ENCODE data around the gene APOL2. TPM values are rescaled to one million over a fixed set of nuclear protein-coding genes. Genes with fewer than 3 reads are reported as not detected.
A peak's percentile ranks its signal among the peaks of the same experiment; 100 is the strongest.
"Not testable (repeated sequence)": the region's sequence is repeated elsewhere in the genome, so short reads cannot be mapped to it uniquely, and the experiment has no call there.

The APOL2 gene
- total RNA-seq, 4 donors from 2014 or later, result 3.8 to 142 (median 47.8) TPM

DNA sequence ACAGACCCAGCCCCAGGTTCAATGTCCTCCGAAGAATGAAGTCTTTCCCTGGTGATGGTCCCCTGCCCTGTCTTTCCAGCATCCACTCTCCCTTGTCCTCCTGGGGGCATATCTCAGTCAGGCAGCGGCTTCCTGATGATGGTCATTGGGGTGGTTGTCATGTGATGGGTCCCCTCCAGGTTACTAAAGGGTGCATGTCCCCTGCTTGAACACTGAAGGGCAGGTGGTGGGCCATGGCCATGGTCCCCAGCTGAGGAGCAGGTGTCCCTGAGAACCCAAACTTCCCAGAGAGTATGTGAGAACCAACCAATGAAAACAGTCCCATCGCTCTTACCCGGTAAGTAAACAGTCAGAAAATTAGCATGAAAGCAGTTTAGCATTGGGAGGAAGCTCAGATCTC lies 27.7 kb upstream of the APOL2 start:
- no peak overlapping the region for H3K4me3 ChIP-seq
- DNase-seq, result no peak
- H3K4me1 ChIP-seq, result no peaks in the 10 kb centered on the region
- WGBS, 2 donors (ENCODE audit: low coverage in 1 of 2), result 95 to 100% methylated on average over 1 to 4 of the region's 4 CpGs
- intact Hi-C loops (cut with DNase I; ENCODE audit: low total_unique reads), result no loop called here
- H3K27me3 ChIP-seq, result no peaks in the 10 kb centered on the region
- no peak overlapping the region for H3K27ac ChIP-seq
- in situ Hi-C loops (cut with MboI; ENCODE audit: low pct_ligation_motif_present in 1 of 4, low pct_unique_long_range_greater_than_20kb in 1 of 4, low sequenced_read_pairs in 3 of 4), result no loop called here
- no peak for TF ChIP-seq CTCF (IDR thresholded peaks at IDR 0.05)
- H3K9me3 ChIP-seq, result no peaks in the 10 kb centered on the region
- no peaks in the 10 kb centered on the region for H3K36me3 ChIP-seq

- intact Hi-C loops (cut with DNase I; ENCODE audit: low total_unique reads); H3K9me3 ChIP-seq; H3K36me3 ChIP-seq; in situ Hi-C loops (cut with MboI; ENCODE audit: low pct_ligation_motif_present in 1 of 4, low pct_unique_long_range_greater_than_20kb in 1 of 4, low sequenced_read_pairs in 3 of 4); H3K27me3 ChIP-seq; H3K27ac ChIP-seq; H3K4me1 ChIP-seq; DNase-seq; H3K4me3 ChIP-seq: not testable (repeated sequence)
- 82% methylated on average over 7 of the region's 7 CpGs; no CpG with 5 or more reads in 1 of the 2 donors for WGBS, 2 donors (ENCODE audit: low coverage in 1 of 2)
Observed at GRCh38 chr22:36263886-36264664, 24.7 kb upstream of the APOL2 start.

DNA sequence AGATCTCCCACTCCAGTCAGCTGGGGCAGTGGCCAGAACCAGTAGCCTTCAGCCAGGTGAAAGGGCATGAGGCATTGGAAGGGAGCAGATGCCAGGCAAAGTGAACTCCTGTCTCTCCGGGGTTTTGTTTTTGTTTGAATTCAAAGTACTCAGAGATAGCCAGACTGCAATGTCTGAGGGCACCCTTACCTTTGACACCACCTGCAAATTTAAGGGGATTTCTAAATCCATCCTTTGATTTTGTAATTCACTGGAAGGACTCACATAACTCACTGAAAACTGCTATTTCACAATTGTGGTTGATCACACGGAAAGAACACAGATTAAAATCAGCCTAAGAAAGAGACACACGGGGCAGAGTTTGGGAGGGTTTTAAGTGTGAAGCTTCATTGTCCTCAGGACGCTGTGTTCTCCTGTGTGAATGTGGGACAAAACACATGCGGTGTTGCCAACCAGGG lies 23.9 kb upstream of the APOL2 start:
- H3K36me3 ChIP-seq; H3K27me3 ChIP-seq; H3K9me3 ChIP-seq; in situ Hi-C loops (cut with MboI; ENCODE audit: low pct_ligation_motif_present in 1 of 4, low pct_unique_long_range_greater_than_20kb in 1 of 4, low sequenced_read_pairs in 3 of 4); intact Hi-C loops (cut with DNase I; ENCODE audit: low total_unique reads); H3K27ac ChIP-seq; DNase-seq; H3K4me3 ChIP-seq: not testable (repeated sequence)
- 31 to 71% methylated on average over 2 to 5 of the region's 5 CpGs for WGBS, 2 donors (ENCODE audit: low coverage in 1 of 2)
- H3K4me1 ChIP-seq, result peaks cover 0 to 16% (median 10%) of the 10 kb centered on the region in 4 donors

DNA sequence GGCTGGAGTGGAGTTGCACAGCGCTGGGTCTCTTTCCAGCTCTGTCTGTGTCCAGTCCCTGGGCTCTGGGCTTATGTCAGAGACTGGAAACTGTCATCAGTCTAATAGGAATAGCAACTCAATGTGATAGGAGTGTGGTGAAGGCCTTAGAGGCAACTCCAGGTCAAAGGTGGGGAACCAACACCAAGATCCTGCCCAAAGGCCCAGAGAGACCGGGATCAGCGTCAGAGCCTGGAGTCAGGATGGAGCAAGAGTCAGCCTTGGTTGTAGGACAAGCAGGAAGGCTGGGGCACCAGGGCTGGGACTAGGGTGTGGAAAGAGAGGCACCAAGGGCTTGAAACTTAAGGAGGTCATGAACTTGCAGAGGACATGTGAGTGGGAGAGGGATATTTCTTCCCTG lies 23.0 kb upstream of the APOL2 start:
- H3K27me3 ChIP-seq; intact Hi-C loops (cut with DNase I; ENCODE audit: low total_unique reads); H3K4me3 ChIP-seq; in situ Hi-C loops (cut with MboI; ENCODE audit: low pct_ligation_motif_present in 1 of 4, low pct_unique_long_range_greater_than_20kb in 1 of 4, low sequenced_read_pairs in 3 of 4); H3K9me3 ChIP-seq; H3K36me3 ChIP-seq; H3K27ac ChIP-seq; DNase-seq: not testable (repeated sequence)
- H3K4me1 ChIP-seq, result peaks cover 0 to 22% (median 17%) of the 10 kb centered on the region in 4 donors
- WGBS, 2 donors (ENCODE audit: low coverage in 1 of 2), result 100% methylated on average over 3 of the region's 3 CpGs; no CpG with 5 or more reads in 1 of the 2 donors

- H3K27me3 ChIP-seq; H3K36me3 ChIP-seq; intact Hi-C loops (cut with DNase I; ENCODE audit: low total_unique reads); DNase-seq; H3K4me3 ChIP-seq; H3K9me3 ChIP-seq; H3K27ac ChIP-seq; in situ Hi-C loops (cut with MboI; ENCODE audit: low pct_ligation_motif_present in 1 of 4, low pct_unique_long_range_greater_than_20kb in 1 of 4, low sequenced_read_pairs in 3 of 4): not testable (repeated sequence)
- WGBS, 2 donors (ENCODE audit: low coverage in 1 of 2), result 71 to 90% methylated on average over 1 to 6 of the region's 6 CpGs
- peaks cover 0 to 22% (median 17%) of the 10 kb centered on the region in 4 donors for H3K4me1 ChIP-seq
Observed at GRCh38 chr22:36261675-36262074, 22.3 kb upstream of the APOL2 start.

DNA sequence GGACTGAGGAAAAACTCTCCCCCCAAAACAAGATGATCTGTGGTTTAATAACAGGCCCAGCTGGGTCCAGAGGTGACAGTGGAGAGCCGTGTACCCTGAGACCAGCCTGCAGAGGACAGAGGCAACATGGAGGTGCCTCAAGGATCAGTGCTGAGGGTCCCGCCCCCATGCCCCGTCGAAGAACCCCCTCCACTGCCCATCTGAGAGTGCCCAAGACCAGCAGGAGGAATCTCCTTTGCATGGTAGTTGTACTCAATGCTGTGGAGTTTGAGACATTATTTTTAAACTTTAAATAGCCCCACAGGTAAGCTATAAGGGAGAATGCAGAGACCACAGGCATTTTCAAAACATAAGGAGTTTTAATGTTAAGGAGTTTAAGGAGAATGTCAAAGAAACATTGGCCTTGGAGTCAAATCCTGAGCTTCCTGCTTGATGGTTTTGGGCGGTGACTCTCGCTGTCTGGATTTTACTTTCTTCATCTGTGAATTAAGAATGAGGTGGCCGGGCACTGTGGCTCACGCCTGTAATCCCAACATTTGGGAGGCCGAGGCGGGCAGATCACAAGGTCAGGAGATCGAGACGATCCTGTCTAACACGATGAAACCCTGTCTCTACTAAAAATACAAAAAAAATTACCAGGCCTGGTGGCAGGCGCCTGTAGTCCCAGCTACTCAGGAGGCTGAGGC lies 20.4 kb upstream of the APOL2 start:
- H3K4me1 ChIP-seq, result peaks cover 0 to 35% (median 23%) of the 10 kb centered on the region in 4 donors
- H3K27ac ChIP-seq, result peak overlapping the region; percentile 34 to 70 (median 66)
- intact Hi-C loops (cut with DNase I; ENCODE audit: low total_unique reads), result no loop called here
- H3K4me3 ChIP-seq, result no peak overlapping the region
- WGBS, 2 donors (ENCODE audit: low coverage in 1 of 2), result 69 to 78% methylated on average over 7 to 14 of the region's 14 CpGs
- no peaks in the 10 kb centered on the region for H3K36me3 ChIP-seq
- no peaks in the 10 kb centered on the region for H3K27me3 ChIP-seq
- no peak for TF ChIP-seq EP300 (IDR thresholded peaks at IDR 0.05; ENCODE audit: low read depth)
- no peak for TF ChIP-seq POLR2AphosphoS5 (IDR thresholded peaks at IDR 0.05)
- TF ChIP-seq POLR2A (IDR thresholded peaks at IDR 0.05), result no peak
- TF ChIP-seq CTCF (IDR thresholded peaks at IDR 0.05), result no peak
- no peaks in the 10 kb centered on the region for H3K9me3 ChIP-seq
- in situ Hi-C loops (cut with MboI; ENCODE audit: low pct_ligation_motif_present in 1 of 4, low pct_unique_long_range_greater_than_20kb in 1 of 4, low sequenced_read_pairs in 3 of 4), result no loop called here
- no peak for DNase-seq

All from transverse colon (tissue), 4 donors.